Psoas muscle (tissue), 8 donors: ENCODE data around the gene PCDH1. TPM values are rescaled to one million over a fixed set of nuclear protein-coding genes. Genes with fewer than 3 reads are reported as not detected.

Experiments used
- ATAC-seq, 4 donors: fragments of 200-7000 bp; cut with Tn5 transposase; one replicate each; pipeline ENCODE4 v1.9.1; 2020; ENCODE audit warnings: moderate library complexity in 3 of 4, mild to moderate bottlenecking in 2 of 4
- DNase-seq, 2 donors: peaks; one replicate each; pipeline ENCODE4 v3.0.0-alpha.2; 2020
- H3K27ac ChIP-seq: fragments of 200-600 bp; one replicate; pipeline ENCODE4 v1.8.0; 2022
- H3K27me3 ChIP-seq, 3 donors: fragments of 200-600 bp in 1 of 3; one replicate each; pipeline versions ENCODE4 v1.6.1 to v1.8.0; 2013 to 2022; ENCODE audit warnings: low read length in 2 of 3, mild to moderate bottlenecking in 2 of 3, moderate library complexity in 1 of 3; ENCODE audit not compliant: insufficient read depth in 3 of 3
- H3K36me3 ChIP-seq, 2 donors: fragments of 200-600 bp in 1 of 2; one replicate each; pipeline versions ENCODE4 v1.6.1 to v1.8.0; 2013 to 2022; ENCODE audit warnings: low read depth in 1 of 2, mild to moderate bottlenecking in 1 of 2, moderate library complexity in 1 of 2; ENCODE audit not compliant: insufficient read depth in 1 of 2
- H3K4me1 ChIP-seq: fragments of 200-600 bp; one replicate; pipeline ENCODE4 v1.8.0; 2022
- H3K4me3 ChIP-seq: fragments of 200-600 bp; one replicate; pipeline ENCODE4 v1.8.0; 2022; ENCODE audit warnings: mild to moderate bottlenecking
- H3K9me3 ChIP-seq: fragments of 200-600 bp; one replicate; pipeline ENCODE4 v1.8.0; 2022
- WGBS, 3 donors: extraction: QIAGEN DNeasy Blood & Tissue Kit; methylation state at CpG; one replicate each; pipeline versions ENCODE4 v1.1.6 to v1.1.7; 2013; 5-methylcytosine and 5-hydroxymethylcytosine counted together
- intact Hi-C, 2 donors: fragments of 100-400 bp; cut with DNase I; formaldehyde crosslinking; loops; one replicate each; pipeline versions ENCODE4 v1.11.0 to v1.14.2; 2022
- polyA plus RNA-seq, 3 donors: library from polyadenylated mRNA; stranded (reverse); fragments of 200-250 nt; gene quantifications; one replicate each; pipeline ENCODE4 v1.2.3, GENCODE V29; 2013
- total RNA-seq, 4 donors: library from RNA; stranded (reverse); fragmentation: NEBNext Ultra II Directional in 2 of 4; extraction: Animal tissue kit (Norgen Biotek cat#: 25700) in 2 of 4; gene quantifications; one replicate each; pipeline versions ENCODE4 v1.2.1 to v1.2.4, GENCODE V29; 2021 to 2023
- TF ChIP-seq, protein P1 (sequence below): fragments of 200-600 bp; IDR thresholded peaks from one replicate; pipeline ENCODE4 v1.8.0; 2022; ENCODE audit warnings: antibody characterized with exemption
- donor health status: healthy with polysubstance abuse.
- donor health status: DM: no; HTN: no; CAD: no; lungs with moderate emphysema.
- donor health status: Bipolar disorder and iron deficiency.
- donor health status: healthy.
- donor health status: DM: yes; HTN: yes; CAD: no.
- donor health status: DM: no; HTN: no; CAD: no.
- donor health status: DM: no; HTN: no; CAD: no.
- donor health status: DM: yes; HTN: yes; CAD: no.

PCDH1 gene
- total and polyA plus RNA-seq, 7 donors, result 4.2 to 17.4 (median 10.1) TPM

DNA sequence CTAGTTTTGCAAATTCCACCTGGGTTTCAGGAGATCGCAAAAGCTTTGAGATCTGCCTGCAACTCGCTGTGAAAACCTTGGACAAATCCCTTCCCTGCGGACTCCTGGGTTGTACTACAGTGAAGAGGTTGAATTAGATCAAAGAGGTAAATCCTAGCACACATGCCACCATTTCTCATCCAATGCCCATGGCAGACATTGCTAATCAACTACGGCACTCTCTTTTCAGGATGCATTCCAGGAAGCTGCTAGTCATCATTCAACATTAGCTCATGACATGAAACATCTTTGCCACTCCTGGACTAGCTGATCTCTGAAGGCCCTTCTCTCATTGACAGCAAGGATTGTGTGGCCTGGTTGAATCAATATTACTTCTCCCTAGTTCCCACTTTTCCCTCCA is 46.1 kb downstream of the PCDH1 start:
- TF ChIP-seq, protein P1, sequence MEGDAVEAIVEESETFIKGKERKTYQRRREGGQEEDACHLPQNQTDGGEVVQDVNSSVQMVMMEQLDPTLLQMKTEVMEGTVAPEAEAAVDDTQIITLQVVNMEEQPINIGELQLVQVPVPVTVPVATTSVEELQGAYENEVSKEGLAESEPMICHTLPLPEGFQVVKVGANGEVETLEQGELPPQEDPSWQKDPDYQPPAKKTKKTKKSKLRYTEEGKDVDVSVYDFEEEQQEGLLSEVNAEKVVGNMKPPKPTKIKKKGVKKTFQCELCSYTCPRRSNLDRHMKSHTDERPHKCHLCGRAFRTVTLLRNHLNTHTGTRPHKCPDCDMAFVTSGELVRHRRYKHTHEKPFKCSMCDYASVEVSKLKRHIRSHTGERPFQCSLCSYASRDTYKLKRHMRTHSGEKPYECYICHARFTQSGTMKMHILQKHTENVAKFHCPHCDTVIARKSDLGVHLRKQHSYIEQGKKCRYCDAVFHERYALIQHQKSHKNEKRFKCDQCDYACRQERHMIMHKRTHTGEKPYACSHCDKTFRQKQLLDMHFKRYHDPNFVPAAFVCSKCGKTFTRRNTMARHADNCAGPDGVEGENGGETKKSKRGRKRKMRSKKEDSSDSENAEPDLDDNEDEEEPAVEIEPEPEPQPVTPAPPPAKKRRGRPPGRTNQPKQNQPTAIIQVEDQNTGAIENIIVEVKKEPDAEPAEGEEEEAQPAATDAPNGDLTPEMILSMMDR, result no peak
- intact Hi-C loops, result no loop called here
- Histone ChIP-seq H3K36me3 (no peaks in the 10 kb centered on the region), H3K9me3 (no peaks in the 10 kb centered on the region), H3K27ac (no peak overlapping the region), H3K4me3 (no peak overlapping the region), H3K4me1 (peaks cover 7% of the 10 kb centered on the region), H3K27me3 (peaks cover 0 to 8% (median 2%) of the 10 kb centered on the region in 3 donors)
- 83 to 86% (median 84%) methylated on average over 4 of the region's 4 CpGs for WGBS, 3 donors
- DNase-seq, result no peak
- ATAC-seq, result no peak

- no peak for ATAC-seq
- intact Hi-C loops, result no loop called here
- no peak for DNase-seq
- Histone ChIP-seq H3K27ac (no peak overlapping the region), H3K4me1 (no peaks in the 10 kb centered on the region), H3K4me3 (no peak overlapping the region), H3K9me3 (no peaks in the 10 kb centered on the region), H3K27me3 (peaks cover 0 to 4% (median 2%) of the 10 kb centered on the region in 3 donors), H3K36me3 (no peaks in the 10 kb centered on the region)
- WGBS, 3 donors, result 68 to 81% (median 71%) methylated on average over 4 of the region's 4 CpGs
- TF ChIP-seq, protein P1, result no peak
These were observed 50.0 kb downstream of the PCDH1 start for GRCh38 chr5:141828162-141828561.

- TF ChIP-seq, protein P1, result no peak
- ATAC-seq (no peak), DNase-seq (peak in 1 of 2 donors; percentile 60)
- Histone ChIP-seq H3K27ac (no peak overlapping the region), H3K36me3 (no peaks in the 10 kb centered on the region), H3K9me3 (no peaks in the 10 kb centered on the region), H3K4me1 (no peaks in the 10 kb centered on the region), H3K27me3 (peaks cover 0 to 4% (median 2%) of the 10 kb centered on the region in 3 donors), H3K4me3 (no peak overlapping the region)
- 33 to 47% (median 45%) methylated on average over 4 of the region's 4 CpGs for WGBS, 3 donors
- intact Hi-C loops, result no loop called here
These were observed 51.5 kb downstream of the PCDH1 start for GRCh38 chr5:141826674-141827073.

DNA sequence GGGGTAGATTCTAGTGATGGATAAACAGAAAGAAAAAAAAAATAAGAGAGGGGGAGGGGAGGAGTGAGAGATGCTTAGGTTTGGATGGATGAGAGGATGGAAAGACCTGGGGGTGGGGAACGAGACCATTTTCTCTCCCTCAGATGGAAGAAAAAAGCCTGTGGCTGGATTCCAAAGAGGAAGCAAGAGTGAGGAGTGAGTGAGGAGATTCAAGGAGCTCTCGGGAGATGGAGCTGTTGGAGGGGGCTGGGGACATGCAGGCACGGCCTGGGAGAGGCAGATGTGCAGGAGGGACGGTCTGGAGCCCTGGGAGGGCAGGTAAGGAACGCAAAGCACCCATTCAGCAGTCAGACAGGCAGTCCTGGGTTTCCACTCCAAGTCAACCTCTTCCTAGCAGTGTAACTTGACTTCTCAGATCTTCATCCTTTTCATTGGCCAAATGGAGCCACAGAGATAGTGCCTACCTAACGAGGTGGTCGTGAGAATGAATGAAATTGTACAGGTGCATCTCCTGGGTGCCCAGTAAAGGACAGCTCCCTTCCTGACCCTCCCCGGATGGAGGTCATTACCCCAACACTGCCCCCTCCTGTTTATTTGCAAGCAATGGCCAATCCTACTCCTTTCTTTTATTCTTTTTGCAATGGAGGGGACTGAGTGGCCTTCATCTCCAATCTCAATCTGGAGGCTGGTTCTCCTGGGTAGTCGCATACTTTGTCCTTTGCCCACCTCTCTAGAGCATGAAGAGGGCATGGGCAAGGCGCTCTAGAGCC is 52.2 kb downstream of the PCDH1 start:
- Histone ChIP-seq H3K36me3 (no peaks in the 10 kb centered on the region), H3K9me3 (no peaks in the 10 kb centered on the region), H3K4me1 (no peaks in the 10 kb centered on the region), H3K4me3 (no peak overlapping the region), H3K27me3 (peaks cover 0 to 4% (median 0%) of the 10 kb centered on the region in 3 donors), H3K27ac (no peak overlapping the region)
- intact Hi-C loops, result no loop called here
- 30 to 37% (median 30%) methylated on average over 10 of the region's 10 CpGs for WGBS, 3 donors
- no peak for ATAC-seq
- TF ChIP-seq, protein P1, result peak; percentile 9
- no peak for DNase-seq
